ENCODE measurements around the gene SBK3.
"Not testable (repeated sequence)": the region's sequence is repeated elsewhere in the genome, so short reads cannot be mapped to it uniquely, and the experiment has no call there.

The SBK3 gene

DNA sequence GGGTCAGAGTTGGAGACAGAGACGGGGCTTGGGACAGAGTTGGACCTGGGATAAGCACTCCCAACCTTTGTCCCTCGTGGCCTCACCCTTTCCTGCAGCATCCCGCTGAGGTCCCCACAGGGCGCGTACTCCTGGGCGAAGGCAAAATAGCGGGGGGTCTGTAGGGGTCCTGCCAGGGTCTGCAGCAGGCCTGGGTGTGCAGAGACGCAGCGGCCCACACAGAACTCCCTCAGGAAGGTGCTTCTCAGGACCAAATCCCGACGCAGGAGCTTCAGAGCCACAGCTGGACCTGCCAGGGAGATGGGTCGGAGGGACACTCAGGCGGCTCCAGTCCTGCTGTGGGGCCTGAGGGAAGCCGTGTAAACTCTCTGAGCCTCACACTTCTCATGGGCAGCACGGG lies 1.3 kb downstream of the SBK3 start:
- no peak for DNase-seq (ENCODE audit: low read depth in 1 of 2, low spot score in 1 of 2)
- no peak for TF ChIP-seq JUND (IDR thresholded peaks at IDR 0.05; ENCODE audit: low read depth)
- in situ Hi-C loops (cut with HindIII; ENCODE audit: low pct_unique_long_range_greater_than_20kb, low sequenced_read_pairs): no loop called here

DNA sequence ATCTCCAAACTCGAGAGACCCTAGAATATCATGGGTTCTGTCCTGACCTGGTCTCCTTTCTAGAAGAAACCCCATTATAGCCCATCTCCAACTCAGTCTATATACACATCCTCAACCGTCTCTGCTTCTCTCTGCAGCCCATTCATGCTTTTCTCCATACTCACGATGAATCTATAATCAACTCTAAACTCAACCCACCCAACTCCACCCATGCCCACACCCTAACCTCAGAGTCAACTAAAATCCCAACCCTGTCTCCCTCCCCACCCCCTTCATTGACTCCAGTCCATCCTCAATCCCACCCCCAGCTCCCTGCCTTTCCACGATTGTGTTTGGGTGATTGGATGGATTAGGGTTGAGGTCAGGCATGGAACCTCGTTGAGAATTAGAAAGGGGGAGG lies 1.8 kb downstream of the SBK3 start:
- DNase-seq (ENCODE audit: low read depth in 1 of 2, low spot score in 1 of 2): no peak

DNA sequence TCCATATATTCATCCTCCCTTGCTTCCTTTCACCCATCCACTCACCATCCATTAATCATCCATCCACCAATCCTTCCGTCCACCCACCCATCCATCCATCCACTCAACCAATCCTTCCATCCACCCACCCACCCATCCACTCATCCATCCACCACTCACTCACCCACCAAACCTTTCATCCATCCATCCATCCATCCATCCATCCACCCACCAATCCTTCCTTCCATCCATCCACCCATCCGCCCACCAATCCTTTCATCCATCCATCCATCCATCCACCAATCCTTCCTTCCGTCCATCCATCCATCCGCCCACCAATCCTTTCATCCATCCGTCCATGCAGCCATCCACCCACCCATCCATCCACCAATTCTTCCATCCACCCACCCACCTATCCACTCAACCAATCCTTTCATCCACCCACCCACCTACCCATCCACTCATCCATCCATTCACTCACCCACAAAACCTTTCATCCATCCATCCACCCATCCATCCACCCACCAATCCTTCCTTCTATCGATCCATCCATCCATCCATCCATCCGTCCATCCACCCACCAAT lies 3.0 kb downstream of the SBK3 start:
- TF ChIP-seq JUND (IDR thresholded peaks at IDR 0.05; ENCODE audit: low read depth): no peak
- no peak for DNase-seq (ENCODE audit: low read depth in 1 of 2, low spot score in 1 of 2)
- in situ Hi-C loops (cut with HindIII; ENCODE audit: low pct_unique_long_range_greater_than_20kb, low sequenced_read_pairs): no loop called here

More for the DNA sequence above, 1.8 kb downstream of the SBK3 start:
- TF ChIP-seq JUND (IDR thresholded peaks at IDR 0.05; ENCODE audit: low read depth): no peak
- in situ Hi-C loops (cut with HindIII; ENCODE audit: low pct_unique_long_range_greater_than_20kb, low sequenced_read_pairs): no loop called here

DNA sequence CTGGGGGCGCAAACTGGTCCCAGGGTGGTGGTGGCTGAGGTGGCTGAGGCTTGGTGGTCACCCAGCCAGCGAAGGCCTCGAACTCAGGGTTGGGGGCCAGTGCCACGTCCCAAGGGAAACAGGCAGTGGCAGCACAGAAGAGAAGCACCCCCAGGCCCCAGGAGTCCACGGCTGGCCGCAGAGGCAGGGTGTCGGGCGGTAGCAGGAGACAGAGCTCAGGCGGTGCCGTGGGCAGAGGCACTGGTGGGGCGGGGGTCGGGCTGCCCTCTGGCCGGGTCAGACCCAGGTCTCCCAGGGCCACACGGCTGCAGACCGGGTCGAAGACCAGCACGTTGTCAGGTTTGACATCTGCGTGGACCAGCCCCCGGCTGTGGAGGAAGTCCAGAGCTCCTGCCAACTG lies 4.3 kb downstream of the SBK3 start:
- in situ Hi-C loops (cut with HindIII; ENCODE audit: low pct_unique_long_range_greater_than_20kb, low sequenced_read_pairs): no loop called here
- no peak for TF ChIP-seq JUND (IDR thresholded peaks at IDR 0.05; ENCODE audit: low read depth)
- no peak for DNase-seq (ENCODE audit: low read depth in 1 of 2, low spot score in 1 of 2)

DNA sequence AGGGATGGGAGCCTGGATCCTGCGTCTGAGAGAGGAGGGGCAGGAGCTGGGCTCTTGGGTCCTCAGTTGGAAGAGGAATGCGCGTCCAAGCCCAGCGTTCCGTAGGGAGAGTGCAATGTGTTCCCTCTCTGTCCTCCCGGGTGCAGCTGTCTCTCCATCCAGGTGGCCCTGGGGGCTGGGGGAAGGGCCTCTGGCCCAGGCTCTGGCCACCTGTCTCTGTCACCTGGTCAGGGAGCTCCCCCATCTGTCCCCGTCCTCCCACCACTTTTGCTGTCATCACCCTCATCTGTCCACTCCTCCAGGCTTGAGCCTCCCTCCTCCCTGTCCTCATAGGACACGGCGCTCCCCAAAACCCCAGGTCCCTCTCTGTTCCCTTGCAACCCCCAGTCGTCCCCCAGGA lies 4.7 kb downstream of the SBK3 start:
- no peak for DNase-seq (ENCODE audit: low read depth in 1 of 2, low spot score in 1 of 2)
- in situ Hi-C loops (cut with HindIII; ENCODE audit: low pct_unique_long_range_greater_than_20kb, low sequenced_read_pairs): no loop called here
- no peak for TF ChIP-seq JUND (IDR thresholded peaks at IDR 0.05; ENCODE audit: low read depth)

DNA sequence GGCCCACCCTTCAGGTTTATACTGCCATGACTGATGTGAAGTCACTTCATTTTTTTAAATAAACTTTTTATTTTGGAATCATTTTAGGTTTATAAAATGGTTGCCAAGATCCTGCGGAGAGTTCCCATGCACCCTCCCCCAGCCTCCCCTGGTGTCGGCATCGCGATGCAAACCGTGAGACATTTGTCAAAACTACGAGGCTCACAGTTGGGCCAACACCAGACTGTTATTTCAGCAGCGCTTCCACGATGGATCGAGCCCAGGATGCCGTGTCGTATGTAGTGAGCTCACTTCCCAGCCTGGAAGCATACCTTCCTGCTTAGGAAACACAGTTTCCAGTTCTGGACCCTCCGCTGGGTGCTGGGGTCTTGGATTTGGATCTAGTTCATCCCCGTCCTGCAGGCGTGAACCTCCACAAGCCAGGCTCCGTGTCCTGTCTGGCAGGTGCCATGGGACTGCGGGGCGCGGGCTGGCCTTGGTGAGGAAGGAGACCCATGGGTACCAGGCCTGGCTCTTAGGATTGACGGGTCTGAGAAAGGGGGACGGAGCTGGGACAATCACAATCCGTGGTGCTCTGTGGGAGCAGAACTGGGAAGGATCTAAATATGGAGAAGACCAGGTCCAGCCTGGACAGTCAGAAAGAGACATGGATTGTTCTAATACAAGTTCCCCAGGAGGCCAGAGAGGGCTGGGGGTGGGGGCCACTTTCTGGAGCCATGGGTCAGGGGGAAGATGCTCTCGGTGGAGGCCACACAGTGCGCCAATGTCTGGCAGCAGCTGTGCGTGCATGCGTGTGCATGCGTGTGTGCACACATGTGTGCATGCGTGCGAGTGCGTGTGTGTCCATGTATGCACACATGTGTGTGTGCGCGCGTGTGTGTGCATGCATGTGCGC lies 6.0 kb downstream of the SBK3 start:
- TF ChIP-seq JUND (IDR thresholded peaks at IDR 0.05; ENCODE audit: low read depth): no peak
- in situ Hi-C loops (cut with HindIII; ENCODE audit: low pct_unique_long_range_greater_than_20kb, low sequenced_read_pairs): no loop called here
- DNase-seq (ENCODE audit: low read depth in 1 of 2, low spot score in 1 of 2): no peak

DNA sequence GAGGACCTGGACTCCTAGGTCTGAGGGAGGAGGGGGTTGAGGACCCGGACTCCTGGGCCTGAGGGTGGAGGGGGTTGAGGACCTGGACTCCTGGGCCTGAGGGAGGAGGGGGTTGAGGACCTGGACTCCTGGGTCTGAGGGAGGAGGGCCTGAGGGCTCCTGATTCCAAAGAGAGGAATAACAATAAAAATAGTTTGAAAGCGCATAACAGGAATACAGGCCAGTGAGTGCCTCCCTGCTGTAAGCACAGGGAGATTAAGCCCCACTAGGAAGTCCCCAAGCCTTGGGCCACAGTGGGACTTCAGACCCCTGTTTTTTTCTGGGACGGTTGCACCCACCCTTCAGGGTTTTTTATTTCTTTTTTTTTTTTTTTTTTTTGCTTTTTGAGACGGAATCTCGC lies 7.2 kb downstream of the SBK3 start:
- DNase-seq (ENCODE audit: low read depth in 1 of 2, low spot score in 1 of 2): no peak
- in situ Hi-C loops (cut with HindIII; ENCODE audit: low pct_unique_long_range_greater_than_20kb, low sequenced_read_pairs): no loop called here
- TF ChIP-seq JUND (IDR thresholded peaks at IDR 0.05; ENCODE audit: low read depth): no peak

DNA sequence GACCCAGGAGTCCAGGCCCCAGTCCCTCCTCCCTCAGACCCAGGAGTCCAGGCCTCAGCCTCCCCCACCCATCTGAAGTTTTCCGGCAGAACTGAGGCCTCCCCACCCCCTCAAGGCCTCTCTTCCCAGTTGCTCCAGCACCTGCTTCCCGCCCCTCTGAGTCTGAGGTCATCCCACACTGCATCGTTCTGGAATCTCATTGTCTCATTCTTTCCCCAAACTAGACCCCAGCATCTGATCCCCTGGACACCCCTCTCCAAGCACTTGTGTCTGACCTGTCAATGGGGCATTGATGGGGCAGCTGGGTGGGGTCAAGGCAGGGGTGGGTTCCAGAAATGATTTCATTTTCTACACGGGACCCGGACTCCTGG lies 7.6 kb downstream of the SBK3 start:
- in situ Hi-C loops (cut with HindIII; ENCODE audit: low pct_unique_long_range_greater_than_20kb, low sequenced_read_pairs): no loop called here
- TF ChIP-seq JUND (IDR thresholded peaks at IDR 0.05; ENCODE audit: low read depth): no peak
- DNase-seq (ENCODE audit: low read depth in 1 of 2, low spot score in 1 of 2): no peak

DNA sequence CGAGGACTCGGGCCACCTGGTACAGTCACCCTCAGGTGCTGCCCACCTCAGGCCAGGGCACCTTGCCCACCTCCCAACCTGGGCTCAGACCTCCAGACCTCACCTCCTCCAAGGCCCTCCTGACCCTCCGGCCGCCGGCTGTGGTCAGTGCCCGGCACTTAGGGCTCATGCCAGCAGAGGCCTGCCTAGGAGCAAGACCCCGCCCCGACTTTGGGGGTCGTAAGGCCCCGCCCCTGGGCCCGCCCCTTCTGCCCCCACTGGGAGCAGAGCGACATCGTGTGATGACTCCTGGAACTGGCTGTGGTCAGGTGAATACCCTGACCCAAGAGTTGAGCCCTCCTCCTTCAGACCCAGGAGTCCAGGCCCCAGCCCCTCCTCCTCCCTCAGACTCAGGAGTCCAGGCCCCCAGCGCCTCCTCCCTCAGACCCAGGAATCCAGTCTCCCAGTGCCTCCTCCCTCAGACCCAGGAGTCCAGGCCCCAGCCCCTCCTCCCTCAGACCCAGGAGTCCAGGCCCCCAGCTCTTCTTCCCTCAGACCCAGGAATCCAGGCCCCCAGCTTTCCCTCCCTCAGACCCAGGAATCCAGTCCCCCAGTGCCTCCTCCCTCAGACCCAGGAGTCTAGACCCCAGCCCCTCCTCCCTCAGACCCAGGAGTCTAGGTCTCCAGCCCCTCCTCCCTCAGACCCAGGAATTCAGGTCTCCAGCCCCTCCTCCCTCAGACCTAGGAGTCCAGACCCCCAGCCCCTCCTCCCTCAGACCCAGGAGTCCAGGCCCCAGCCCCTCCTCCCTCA lies 8.2 kb downstream of the SBK3 start, which contains the start of gene SBK2:
Gene SBK2 (minus strand): TSS at position 183 of the 790 bp plus-strand sequence. CDS start 839 bp downstream, outside the sequence.
- no peak for DNase-seq (ENCODE audit: low read depth in 1 of 2, low spot score in 1 of 2)
- no peak for TF ChIP-seq JUND (IDR thresholded peaks at IDR 0.05; ENCODE audit: low read depth)
- in situ Hi-C loops (cut with HindIII; ENCODE audit: low pct_unique_long_range_greater_than_20kb, low sequenced_read_pairs): no loop called here

DNA sequence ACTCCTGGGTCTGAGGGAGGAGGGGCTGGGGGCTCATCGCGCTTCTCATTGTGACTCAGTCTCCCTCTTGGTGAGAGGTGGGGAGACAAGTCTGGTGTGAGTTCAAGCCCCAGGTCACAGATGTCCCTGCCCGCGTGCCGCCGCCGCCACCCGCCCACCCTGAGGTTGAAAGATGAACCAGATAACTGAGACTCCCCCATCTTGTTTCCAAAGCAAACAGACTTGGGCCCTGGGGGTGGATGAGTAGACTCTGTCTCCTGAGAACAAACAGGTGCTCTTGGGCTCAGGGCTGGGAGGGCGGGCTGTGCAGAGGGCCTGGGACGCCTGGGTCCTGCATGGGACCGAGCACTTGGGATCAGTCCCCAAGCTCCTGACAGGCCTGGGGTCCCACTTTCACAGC lies 9.0 kb downstream of the SBK3 start:
- DNase-seq (ENCODE audit: low read depth in 1 of 2, low spot score in 1 of 2): no peak
- in situ Hi-C loops (cut with HindIII; ENCODE audit: low pct_unique_long_range_greater_than_20kb, low sequenced_read_pairs): no loop called here
- TF ChIP-seq JUND (IDR thresholded peaks at IDR 0.05; ENCODE audit: low read depth): no peak

DNA sequence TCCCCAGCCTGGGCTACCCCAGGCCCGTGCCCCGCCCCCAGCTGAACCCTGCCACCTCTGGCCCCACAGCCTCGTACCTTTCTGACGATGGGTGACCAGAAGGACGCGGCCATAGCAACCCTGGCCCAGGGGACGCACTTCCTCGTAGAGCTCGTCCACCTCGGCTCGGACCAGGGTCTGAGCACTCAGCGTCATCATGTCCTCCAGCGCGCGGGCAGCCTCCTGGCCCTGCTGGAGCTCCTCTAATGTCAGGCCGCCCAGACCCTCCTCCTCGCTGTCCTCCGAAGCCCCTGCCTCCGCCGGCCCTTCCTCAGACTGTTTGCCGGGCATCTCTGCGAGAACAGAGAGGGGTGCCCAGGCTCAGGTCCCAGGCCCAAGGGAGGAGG lies 9.4 kb downstream of the SBK3 start:
- TF ChIP-seq JUND (IDR thresholded peaks at IDR 0.05; ENCODE audit: low read depth): no peak
- no peak for DNase-seq (ENCODE audit: low read depth in 1 of 2, low spot score in 1 of 2)
- in situ Hi-C loops (cut with HindIII; ENCODE audit: low pct_unique_long_range_greater_than_20kb, low sequenced_read_pairs): no loop called here

DNA sequence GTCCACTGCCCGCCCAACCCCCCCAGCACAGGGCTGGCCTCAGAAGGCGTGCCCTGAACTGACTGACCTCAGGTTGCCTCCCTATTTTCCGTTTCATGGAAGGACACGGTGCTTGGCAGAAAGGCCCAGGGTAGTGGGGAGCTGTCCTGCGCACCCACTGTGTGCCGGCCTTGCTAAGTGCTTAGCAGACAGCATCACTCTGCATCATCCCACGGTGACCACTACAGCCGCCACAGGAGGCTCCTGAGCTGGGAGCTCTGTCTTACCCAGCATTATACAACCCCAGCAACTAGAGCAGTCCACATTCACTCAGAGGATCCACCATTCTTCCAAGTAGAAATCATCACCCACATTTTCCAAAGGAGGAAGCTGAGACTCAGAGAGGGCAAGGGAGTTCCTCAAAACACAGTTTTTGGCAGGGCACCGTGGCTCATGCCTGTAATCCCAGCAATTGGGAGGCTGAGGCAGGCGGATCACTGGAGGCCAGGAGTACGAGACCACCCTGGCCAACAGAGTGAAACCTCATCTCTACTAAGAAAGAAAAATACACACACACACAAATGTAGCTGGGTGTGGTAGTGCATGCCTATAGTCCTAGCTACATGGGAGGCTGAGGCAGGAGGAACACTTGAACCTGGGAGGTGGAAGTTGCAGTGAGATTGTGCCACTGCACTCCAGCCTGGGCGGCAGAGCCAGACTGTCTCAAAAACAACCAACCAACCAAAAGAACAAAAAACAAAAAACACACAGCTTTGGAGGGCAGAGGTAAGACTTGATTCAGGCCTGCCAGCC lies 10.0 kb downstream of the SBK3 start:
- in situ Hi-C loops (cut with HindIII; ENCODE audit: low pct_unique_long_range_greater_than_20kb, low sequenced_read_pairs): no loop called here

DNA sequence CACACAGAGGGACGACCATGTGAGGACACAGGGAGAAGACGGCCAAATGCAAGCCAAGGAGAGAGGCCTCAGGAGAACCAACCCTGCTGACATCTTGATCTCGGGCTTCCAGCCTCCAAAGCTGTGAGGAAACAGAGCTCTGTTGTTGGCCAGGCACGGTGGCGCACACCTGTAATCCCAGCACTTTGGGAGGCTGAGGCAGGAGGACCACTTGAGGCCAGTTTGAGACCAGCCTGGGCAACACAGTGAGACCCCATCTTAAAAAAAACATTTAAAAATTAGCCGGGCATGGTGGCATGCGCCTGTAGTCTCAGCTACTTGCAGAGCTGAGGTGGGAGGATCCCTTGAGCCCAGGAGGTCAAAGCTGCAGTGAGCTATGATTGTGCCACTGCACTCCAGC lies 11.1 kb downstream of the SBK3 start:
- not testable (repeated sequence) for DNase-seq (ENCODE audit: low read depth in 1 of 2, low spot score in 1 of 2)

More for the DNA sequence above, 10.0 kb downstream of the SBK3 start:
- DNase-seq (ENCODE audit: low read depth in 1 of 2, low spot score in 1 of 2): no peak
- no peak for TF ChIP-seq JUND (IDR thresholded peaks at IDR 0.05; ENCODE audit: low read depth)

More for the DNA sequence above, 11.1 kb downstream of the SBK3 start:
- in situ Hi-C loops (cut with HindIII; ENCODE audit: low pct_unique_long_range_greater_than_20kb, low sequenced_read_pairs): not testable (repeated sequence)
